ENCODE results near the gene PNPLA3. TPM values are rescaled to one million over a fixed set of nuclear protein-coding genes. Genes with fewer than 3 reads are reported as not detected.

Gene PNPLA3
- total and polyA plus RNA-seq, 8 donors: 0.34 to 2.4 (median 0.50) TPM

DNA sequence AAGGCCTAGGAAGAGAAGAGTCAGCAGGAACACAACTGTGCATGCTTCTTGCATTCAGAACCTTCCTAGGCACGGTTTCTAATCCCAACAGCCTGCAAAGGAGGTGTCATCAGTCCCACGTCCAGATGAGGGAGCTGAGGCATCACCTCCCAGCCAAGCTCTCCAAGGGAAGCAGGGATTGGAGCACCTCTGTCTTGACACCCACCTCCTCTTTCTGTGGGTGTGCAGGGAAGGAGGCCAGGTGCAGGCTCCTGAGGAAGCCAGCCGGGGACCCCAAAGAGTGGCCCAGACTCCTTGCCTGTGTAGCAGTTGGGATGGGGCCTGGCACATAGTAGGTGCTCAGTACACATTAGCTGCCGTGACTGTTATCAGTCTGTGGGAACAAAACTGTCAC, 33.7 kb upstream of the PNPLA3 start:
- peaks cover 26 to 95% of the 10 kb centered on the region in 2 donors for H3K27me3 ChIP-seq
- peak in 1 of 4 donors; percentile 19 for DNase-seq
- H3K36me3 ChIP-seq: no peaks in the 10 kb centered on the region
- no peak for ATAC-seq
- no peak overlapping the region for H3K4me3 ChIP-seq
- no peak overlapping the region for H3K27ac ChIP-seq
- TF ChIP-seq, protein P1, sequence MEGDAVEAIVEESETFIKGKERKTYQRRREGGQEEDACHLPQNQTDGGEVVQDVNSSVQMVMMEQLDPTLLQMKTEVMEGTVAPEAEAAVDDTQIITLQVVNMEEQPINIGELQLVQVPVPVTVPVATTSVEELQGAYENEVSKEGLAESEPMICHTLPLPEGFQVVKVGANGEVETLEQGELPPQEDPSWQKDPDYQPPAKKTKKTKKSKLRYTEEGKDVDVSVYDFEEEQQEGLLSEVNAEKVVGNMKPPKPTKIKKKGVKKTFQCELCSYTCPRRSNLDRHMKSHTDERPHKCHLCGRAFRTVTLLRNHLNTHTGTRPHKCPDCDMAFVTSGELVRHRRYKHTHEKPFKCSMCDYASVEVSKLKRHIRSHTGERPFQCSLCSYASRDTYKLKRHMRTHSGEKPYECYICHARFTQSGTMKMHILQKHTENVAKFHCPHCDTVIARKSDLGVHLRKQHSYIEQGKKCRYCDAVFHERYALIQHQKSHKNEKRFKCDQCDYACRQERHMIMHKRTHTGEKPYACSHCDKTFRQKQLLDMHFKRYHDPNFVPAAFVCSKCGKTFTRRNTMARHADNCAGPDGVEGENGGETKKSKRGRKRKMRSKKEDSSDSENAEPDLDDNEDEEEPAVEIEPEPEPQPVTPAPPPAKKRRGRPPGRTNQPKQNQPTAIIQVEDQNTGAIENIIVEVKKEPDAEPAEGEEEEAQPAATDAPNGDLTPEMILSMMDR (IDR thresholded peaks at IDR 0.05): no peak
- H3K4me1 ChIP-seq: peaks cover 0 to 4% of the 10 kb centered on the region in 2 donors
- no peaks in the 10 kb centered on the region for H3K9me3 ChIP-seq
- intact Hi-C loops (cut with DNase I): loop anchor here in 1 of 2 donors (10.0 kb wide), 1 partner anchor 505 kb away; no protein-coding TSS in a partner anchor

DNA sequence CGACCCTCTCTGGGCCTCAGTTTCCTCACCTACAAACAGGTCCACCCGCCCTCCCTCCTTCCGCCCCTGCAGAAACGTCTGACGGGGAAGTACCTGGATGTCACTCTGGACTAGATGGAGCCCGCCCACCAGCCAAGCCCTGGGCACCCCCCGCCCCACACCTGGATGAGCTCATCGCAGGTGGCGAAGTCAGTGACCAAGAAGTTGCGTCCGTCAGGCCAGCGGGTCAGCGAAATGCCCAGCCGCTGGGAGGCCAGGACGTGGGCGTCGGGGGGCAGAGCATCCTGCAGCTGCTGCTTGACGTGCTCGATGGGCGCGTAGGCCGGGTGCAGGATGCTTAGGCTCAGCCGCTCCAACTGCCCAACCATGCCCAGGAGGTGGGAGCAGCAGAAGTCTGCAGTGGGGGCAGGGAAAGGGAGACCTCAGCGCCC, 32.7 kb upstream of the PNPLA3 start:
- Histone ChIP-seq H3K9me3 (no peaks in the 10 kb centered on the region), H3K4me1 (peaks cover 0 to 4% of the 10 kb centered on the region in 2 donors), H3K4me3 (no peak overlapping the region), H3K27me3 (peaks cover 26 to 94% of the 10 kb centered on the region in 2 donors), H3K27ac (no peak overlapping the region), H3K36me3 (no peaks in the 10 kb centered on the region)
- intact Hi-C loops (cut with DNase I): no loop called here
- no peak for DNase-seq
- no peak for ATAC-seq
- TF ChIP-seq, protein P1 (IDR thresholded peaks at IDR 0.05): no peak

DNA sequence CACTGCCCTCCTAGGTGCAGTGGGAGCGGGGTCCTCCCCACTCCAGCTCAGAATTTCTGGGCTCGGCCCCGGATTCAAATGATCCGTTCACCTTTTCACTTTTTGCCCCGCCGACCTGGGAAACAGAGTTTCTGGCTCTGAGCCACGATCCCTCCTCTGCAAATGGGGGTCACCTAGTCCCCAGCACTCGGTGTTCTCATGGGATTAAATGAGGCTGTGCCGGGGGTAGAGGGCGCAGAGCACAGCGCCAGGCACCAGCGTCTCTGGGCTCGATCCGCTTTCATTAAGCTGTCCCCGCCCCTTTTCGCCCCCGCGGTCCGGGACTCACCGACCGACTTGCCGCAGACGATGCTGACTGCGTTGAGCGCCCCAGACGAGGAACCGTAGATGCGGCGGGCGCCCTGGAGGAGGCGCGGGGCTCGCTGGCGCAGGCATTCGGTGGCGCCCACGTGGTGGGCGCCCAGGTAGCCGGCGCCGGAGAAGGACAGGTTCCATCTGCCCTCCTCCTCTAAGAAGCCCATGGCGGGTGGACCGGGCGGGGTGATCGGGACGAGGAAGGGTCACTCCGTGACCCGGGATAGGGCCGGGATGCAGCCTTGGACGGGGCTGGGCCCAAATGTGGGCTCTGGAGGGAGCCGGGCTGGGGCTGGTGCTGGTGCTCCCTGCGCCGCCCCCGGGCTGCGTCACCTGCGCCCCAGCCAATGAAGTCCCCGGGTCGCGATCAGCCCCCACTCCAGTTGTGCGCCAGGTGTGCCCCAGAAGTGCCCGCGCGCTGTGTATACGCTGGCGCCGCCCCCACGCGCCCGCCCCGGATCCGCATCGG, 32.0 kb upstream of the PNPLA3 start, which contains the start of gene PNPLA5:
TSS of gene PNPLA5 (minus strand) at position 654 of the 823 bp plus-strand sequence. CDS start at position 521, 133 bp downstream.
- TF ChIP-seq, protein P1 (IDR thresholded peaks at IDR 0.05): no peak
- ATAC-seq: no peak
- Histone ChIP-seq H3K36me3 (no peaks in the 10 kb centered on the region), H3K4me3 (no peak within 1 kb of the TSS), H3K27ac (no peak within 1 kb of the TSS), H3K27me3 (peaks cover 26 to 92% of the 10 kb centered on the region in 2 donors), H3K9me3 (no peaks in the 10 kb centered on the region), H3K4me1 (peaks cover 0 to 4% of the 10 kb centered on the region in 2 donors)
- intact Hi-C loops (cut with DNase I): no loop called here
- no peak for DNase-seq

DNA sequence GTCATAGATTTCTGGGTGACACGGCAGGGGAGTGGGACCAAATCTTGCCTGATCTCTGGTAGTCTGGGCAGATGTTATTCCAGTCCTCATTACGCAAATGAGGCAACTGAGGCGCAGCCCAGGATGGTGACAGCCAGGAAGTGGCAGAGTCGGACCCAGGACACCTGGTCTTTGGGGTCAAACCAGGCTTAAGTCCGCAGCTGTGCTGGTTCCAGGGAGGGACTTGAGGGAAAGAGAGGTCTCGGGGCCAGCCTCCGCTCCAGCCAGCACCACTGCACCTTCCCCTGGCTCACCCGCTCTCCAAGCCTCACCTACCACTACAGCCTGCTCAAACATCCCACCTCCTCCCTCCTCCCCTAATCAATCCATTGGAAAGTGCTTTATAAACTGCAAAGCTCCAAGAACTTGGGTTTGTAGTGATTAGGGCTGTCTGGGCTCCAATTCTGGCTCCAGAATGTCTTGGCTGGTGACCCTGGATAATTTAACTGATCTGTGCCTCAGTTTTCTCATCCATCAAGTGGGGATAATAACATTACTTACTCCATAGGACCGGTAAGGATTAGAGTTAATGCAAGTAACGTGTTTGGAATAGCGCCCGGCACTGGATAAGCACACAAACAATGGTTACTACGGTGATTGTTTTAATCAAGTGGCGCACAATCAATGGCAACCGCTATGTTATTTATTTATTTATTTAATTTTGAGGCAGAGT, 31.3 kb upstream of the PNPLA3 start:
- no peak for ATAC-seq
- DNase-seq: no peak
- Histone ChIP-seq H3K27ac (no peak overlapping the region), H3K9me3 (no peaks in the 10 kb centered on the region), H3K36me3 (no peaks in the 10 kb centered on the region), H3K4me1 (peaks cover 0 to 4% of the 10 kb centered on the region in 2 donors), H3K27me3 (peaks cover 26 to 85% of the 10 kb centered on the region in 2 donors), H3K4me3 (no peak overlapping the region)
- intact Hi-C loops (cut with DNase I): no loop called here
- TF ChIP-seq, protein P1 (IDR thresholded peaks at IDR 0.05): no peak

DNA sequence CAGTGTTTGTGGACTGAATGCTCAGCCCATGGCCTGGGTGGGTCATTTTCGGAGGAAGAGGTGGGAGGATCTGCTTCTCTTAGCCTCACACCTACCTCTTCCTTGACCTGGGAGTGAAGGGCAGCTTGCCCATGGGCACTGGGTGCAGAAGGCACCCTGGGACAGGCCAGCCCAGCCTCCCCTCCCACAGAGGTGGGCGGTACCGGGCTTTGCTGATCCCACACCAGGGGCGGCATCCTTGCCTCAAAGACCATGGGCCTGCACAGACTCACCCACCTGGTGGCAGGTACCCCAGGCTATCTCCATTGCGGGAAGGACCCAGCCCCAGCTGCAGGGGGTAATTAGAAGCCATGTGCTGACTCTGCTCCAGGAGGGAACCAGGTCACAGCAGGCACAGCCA, 30.3 kb upstream of the PNPLA3 start:
- no peak for DNase-seq
- no peak overlapping the region for H3K4me3 ChIP-seq
- H3K27ac ChIP-seq: no peak overlapping the region
- H3K9me3 ChIP-seq: no peaks in the 10 kb centered on the region
- no peak for ATAC-seq
- TF ChIP-seq, protein P1 (IDR thresholded peaks at IDR 0.05): no peak
- H3K36me3 ChIP-seq: no peaks in the 10 kb centered on the region
- intact Hi-C loops (cut with DNase I): no loop called here
- H3K4me1 ChIP-seq: peaks cover 0 to 4% of the 10 kb centered on the region in 2 donors
- peaks cover 26 to 77% of the 10 kb centered on the region in 2 donors for H3K27me3 ChIP-seq
